GM13976 (cell line): Measurements from ENCODE around the gene THBS2.
"Not testable (repeated sequence)": the region's sequence is repeated elsewhere in the genome, so short reads cannot be mapped to it uniquely, and the experiment has no call there.

Experiments used
- DNase-seq: peaks from one replicate; pipeline ENCODE4 v3.0.0; 2012; ENCODE audit warnings: low spot score
- in situ Hi-C: fragments of 300-500 bp; cut with MboI; formaldehyde crosslinking; loops from one replicate; pipeline ENCODE4 v1.12.0; 2022; ENCODE audit warnings: low sequenced_read_pairs, mixed read lengths, inconsistent platforms; ENCODE audit not compliant: unreplicated experiment
- TF ChIP-seq, protein P1 (sequence below): IDR thresholded peaks from 2 replicates; pipeline ENCODE4 v1.5.1; 2012; ENCODE audit warnings: borderline replicate concordance, mild to moderate bottlenecking; ENCODE audit not compliant: insufficient read depth; ENCODE audit errors: extremely low read depth, missing control alignments, control extremely low read depth

The THBS2 gene

DNA sequence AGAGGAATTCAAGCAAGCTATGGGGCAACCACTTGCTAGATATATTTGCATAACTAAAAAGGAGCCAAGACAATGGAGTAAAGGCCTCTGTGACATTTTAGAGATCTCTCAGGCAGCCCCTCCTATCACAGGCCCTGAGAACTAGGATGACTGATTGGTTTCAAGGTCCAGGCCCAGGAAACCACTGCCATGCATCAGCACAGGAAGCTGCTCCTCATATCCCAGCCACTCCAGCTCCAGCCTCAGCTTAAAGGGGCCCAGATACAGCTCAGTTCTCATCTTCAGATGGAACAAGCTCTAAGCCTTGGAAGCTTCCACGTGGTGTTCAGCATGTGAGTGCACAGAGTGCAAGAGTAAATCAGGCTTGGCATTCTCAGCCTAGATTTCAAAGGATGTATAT, 21.1 kb upstream of the THBS2 start:
- no peak for DNase-seq
- in situ Hi-C loops = no loop called here
- TF ChIP-seq, protein P1, sequence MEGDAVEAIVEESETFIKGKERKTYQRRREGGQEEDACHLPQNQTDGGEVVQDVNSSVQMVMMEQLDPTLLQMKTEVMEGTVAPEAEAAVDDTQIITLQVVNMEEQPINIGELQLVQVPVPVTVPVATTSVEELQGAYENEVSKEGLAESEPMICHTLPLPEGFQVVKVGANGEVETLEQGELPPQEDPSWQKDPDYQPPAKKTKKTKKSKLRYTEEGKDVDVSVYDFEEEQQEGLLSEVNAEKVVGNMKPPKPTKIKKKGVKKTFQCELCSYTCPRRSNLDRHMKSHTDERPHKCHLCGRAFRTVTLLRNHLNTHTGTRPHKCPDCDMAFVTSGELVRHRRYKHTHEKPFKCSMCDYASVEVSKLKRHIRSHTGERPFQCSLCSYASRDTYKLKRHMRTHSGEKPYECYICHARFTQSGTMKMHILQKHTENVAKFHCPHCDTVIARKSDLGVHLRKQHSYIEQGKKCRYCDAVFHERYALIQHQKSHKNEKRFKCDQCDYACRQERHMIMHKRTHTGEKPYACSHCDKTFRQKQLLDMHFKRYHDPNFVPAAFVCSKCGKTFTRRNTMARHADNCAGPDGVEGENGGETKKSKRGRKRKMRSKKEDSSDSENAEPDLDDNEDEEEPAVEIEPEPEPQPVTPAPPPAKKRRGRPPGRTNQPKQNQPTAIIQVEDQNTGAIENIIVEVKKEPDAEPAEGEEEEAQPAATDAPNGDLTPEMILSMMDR = no peak

DNA sequence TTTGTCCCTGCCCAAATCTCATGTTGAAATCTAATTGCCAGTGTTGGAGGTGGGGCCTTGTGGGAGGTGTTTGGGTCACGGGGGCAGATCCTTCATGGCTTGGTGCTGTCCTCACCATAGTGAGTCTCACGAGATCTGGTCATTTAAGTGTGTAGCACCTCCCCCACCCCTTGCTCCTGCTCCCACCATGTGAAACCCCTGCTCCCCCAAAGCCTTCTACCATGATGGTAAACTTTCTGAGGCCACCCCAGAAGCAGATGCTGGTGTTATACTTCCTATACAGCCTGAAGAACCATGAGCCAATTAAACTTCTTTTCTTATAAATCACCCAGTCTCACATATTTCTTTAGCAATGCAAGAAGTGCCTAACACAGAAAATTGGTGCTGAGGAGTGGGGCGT, 19.9 kb upstream of the THBS2 start:
- DNase-seq = no peak
- in situ Hi-C loops = no loop called here
- TF ChIP-seq, protein P1 = no peak

DNA sequence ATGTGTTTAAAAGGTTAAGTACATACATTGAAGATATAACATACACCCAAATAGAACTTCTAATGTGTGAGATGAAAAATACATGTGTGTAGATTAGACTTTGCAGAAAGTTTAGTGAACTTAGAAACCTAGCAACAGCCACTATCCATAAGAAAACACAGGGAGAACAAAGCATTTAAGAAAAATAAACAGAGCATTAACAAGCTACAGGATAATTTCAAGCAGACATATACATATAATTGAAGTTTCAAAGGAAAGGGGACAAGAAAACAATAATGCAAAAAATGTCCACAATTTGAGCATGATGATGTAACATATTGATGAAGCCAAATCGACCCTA, 18.2 kb upstream of the THBS2 start:
- in situ Hi-C loops = no loop called here
- TF ChIP-seq, protein P1 = no peak
- no peak for DNase-seq

GRCh38 chr6:169271158-169271876, 17.7 kb upstream of the THBS2 start:
- in situ Hi-C loops = no loop called here
- TF ChIP-seq, protein P1 = no peak
- no peak for DNase-seq

GRCh38 chr6:169270077-169270380, 16.4 kb upstream of the THBS2 start:
- not testable (repeated sequence) for DNase-seq

DNA sequence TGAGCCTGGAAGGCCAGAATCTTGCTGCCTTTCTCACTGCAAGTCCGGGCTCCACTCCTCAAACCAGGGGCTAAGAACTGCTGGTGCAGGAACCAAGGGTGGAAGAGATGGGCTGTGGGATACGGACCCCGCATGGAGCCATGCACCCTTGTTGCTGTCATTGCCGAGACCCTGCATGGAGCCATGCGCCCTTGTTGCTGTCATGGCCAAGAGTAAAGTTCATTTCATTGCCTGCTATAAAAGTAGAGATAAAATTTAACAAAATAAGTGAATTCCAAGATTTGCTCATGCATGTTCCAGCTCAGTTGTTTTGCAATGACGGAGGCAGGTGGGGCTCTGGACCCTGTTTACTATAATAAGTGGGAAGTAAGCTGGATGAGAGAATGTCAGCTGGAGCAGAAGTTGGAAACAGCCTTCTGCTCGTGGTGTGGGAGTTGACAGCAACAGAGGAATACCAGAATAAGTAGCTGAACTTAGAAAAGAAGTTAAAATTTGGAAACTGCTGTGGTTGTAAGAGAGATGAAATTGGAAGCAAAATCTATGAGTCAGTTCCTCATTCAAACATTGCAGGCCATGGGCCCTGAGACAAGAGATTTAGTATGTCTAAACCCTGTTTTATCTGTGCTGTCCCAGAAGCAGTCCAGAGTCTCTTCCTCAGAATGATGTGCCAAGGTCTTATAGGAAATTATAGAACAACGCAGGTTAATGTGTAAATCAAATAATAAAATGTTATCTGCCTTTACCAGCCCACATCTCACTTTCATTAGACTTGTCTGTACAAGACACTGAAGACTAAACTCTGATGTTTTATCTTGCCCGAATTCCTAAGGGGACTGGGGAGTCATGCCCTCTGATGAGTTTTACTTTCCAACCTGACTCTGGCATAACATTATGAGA, 15.8 kb upstream of the THBS2 start:
- in situ Hi-C loops = no loop called here
- DNase-seq = no peak
- TF ChIP-seq, protein P1 = no peak

More at GRCh38 chr6:169270077-169270380, 16.4 kb upstream of the THBS2 start:
- in situ Hi-C loops = not testable (repeated sequence)

GRCh38 chr6:169268276-169268675, 14.6 kb upstream of the THBS2 start:
- in situ Hi-C loops = no loop called here
- TF ChIP-seq, protein P1 = no peak
- DNase-seq = no peak
